Neural cell (in vitro differentiated cells): ENCODE measurements around the gene CRTC1. TPM values are rescaled to one million over a fixed set of nuclear protein-coding genes. Genes with fewer than 3 reads are reported as not detected.

ENCODE experiments used
- H2AFZ ChIP-seq: fragments of 200-600, 300-800 bp; sonication (generic), shearing (Covaris generic); 2 replicates; pipeline ENCODE4 v1.6.0; 2014; ENCODE audit warnings: low read depth, mild to moderate bottlenecking, antibody characterized with exemption, low read length, moderate library complexity
- H3F3A ChIP-seq: fragments of 200-600 bp; shearing (Covaris generic); 2 replicates; pipeline ENCODE4 v1.6.1; 2016; ENCODE audit warnings: mild to moderate bottlenecking, moderate library complexity, mixed read lengths, antibody characterized with exemption, low read length; ENCODE audit not compliant: insufficient read depth, poor library complexity, severe bottlenecking
- H3K27ac ChIP-seq: fragments of 200-600, 300-800 bp; sonication (generic), shearing (Covaris generic); 2 replicates; pipeline ENCODE4 v1.5.1; 2014; ENCODE audit warnings: mild to moderate bottlenecking, low read length, moderate library complexity
- H3K27me3 ChIP-seq: fragments of 300-800, 200-600 bp; sonication (generic), shearing (Covaris generic); 2 replicates; pipeline ENCODE4 v1.6.0; 2014; ENCODE audit warnings: mild to moderate bottlenecking, low read depth, low read length, moderate library complexity; ENCODE audit not compliant: insufficient read depth
- H3K36me3 ChIP-seq: fragments of 300-800, 200-600 bp; sonication (generic), shearing (Covaris generic); 2 replicates; pipeline ENCODE4 v1.5.1; 2014; ENCODE audit warnings: mild to moderate bottlenecking, antibody characterized with exemption, low read length, moderate library complexity; ENCODE audit not compliant: insufficient read depth
- H3K4me2 ChIP-seq: fragments of 300-800, 200-600 bp; sonication (generic), shearing (Covaris generic); 2 replicates; pipeline ENCODE4 v1.6.0; 2014; ENCODE audit warnings: mild to moderate bottlenecking, low read length
- H3K4me3 ChIP-seq: fragments of 300-800, 200-600 bp; sonication (generic), shearing (Covaris generic); 2 replicates; pipeline ENCODE4 v1.5.1; 2014; ENCODE audit warnings: mild to moderate bottlenecking, low read length, moderate library complexity
- H3K79me2 ChIP-seq: fragments of 200-600 bp; shearing (Covaris generic); replicated peaks from 2 replicates; pipeline ENCODE4 v1.6.0; 2014; ENCODE audit warnings: mild to moderate bottlenecking, low read length, moderate library complexity; ENCODE audit not compliant: insufficient read depth
- H3K9ac ChIP-seq: fragments of 300-800, 200-600 bp; sonication (generic), shearing (Covaris generic); 2 replicates; pipeline ENCODE4 v1.6.1; 2016; ENCODE audit warnings: mild to moderate bottlenecking, low read length, mixed read lengths
- H3K9me2 ChIP-seq: fragments of 200-600 bp; shearing (Covaris generic); 2 replicates; pipeline ENCODE4 v1.6.1; 2016; ENCODE audit warnings: mild to moderate bottlenecking, low read length, mixed read lengths; ENCODE audit not compliant: insufficient read depth
- H3K9me3 ChIP-seq: fragments of 200-600, 300-800 bp; sonication (generic), shearing (Covaris generic); 2 replicates; pipeline ENCODE4 v1.6.1; 2016; ENCODE audit warnings: mild to moderate bottlenecking, mixed run types, low read length, moderate library complexity, mixed read lengths
- H4K20me1 ChIP-seq: fragments of 200-600 bp; shearing (Covaris generic); 2 replicates; pipeline ENCODE4 v1.6.1; 2016; ENCODE audit warnings: mild to moderate bottlenecking, mixed run types; ENCODE audit not compliant: insufficient read depth
- EP300 ChIP-seq: fragments of 450-650 bp; conservative IDR thresholded peaks from 2 replicates; pipeline ENCODE4 v1.6.1; 2014; ENCODE audit warnings: antibody characterized with exemption, mild to moderate bottlenecking, moderate library complexity; ENCODE audit not compliant: poor library complexity, severe bottlenecking
- EZH2 ChIP-seq: fragments of 200-600, 300-800 bp; shearing (Covaris generic), sonication (generic); IDR thresholded peaks from 2 replicates; pipeline ENCODE4 v1.6.1; 2014; ENCODE audit warnings: antibody characterized with exemption, low read length, borderline replicate concordance, mild to moderate bottlenecking; ENCODE audit not compliant: insufficient read depth, poor library complexity, severe bottlenecking
- MXI1 ChIP-seq: fragments of 450-650 bp; conservative IDR thresholded peaks from 2 replicates; pipeline ENCODE4 v1.6.1; 2014; ENCODE audit warnings: antibody characterized with exemption, mild to moderate bottlenecking; ENCODE audit not compliant: poor library complexity, severe bottlenecking
- POLR2AphosphoS5 ChIP-seq: IDR thresholded peaks from 2 replicates; pipeline ENCODE4 v1.6.1; 2012
- RAD21 ChIP-seq: fragments of 450-650 bp; conservative IDR thresholded peaks from 2 replicates; pipeline ENCODE4 v1.6.1; 2014; ENCODE audit warnings: antibody characterized with exemption, mild to moderate bottlenecking, moderate library complexity
- SMC3 ChIP-seq: fragments of 450-650 bp; conservative IDR thresholded peaks from 2 replicates; pipeline ENCODE4 v1.6.1; 2014; ENCODE audit warnings: antibody characterized with exemption, mild to moderate bottlenecking, moderate library complexity; ENCODE audit not compliant: poor library complexity
- TAF1 ChIP-seq: IDR thresholded peaks from 2 replicates; pipeline ENCODE4 v1.6.1; 2012; ENCODE audit warnings: low read depth
- polyA plus RNA-seq: library from polyadenylated mRNA; depleted of rRNA; stranded (reverse); fragments of >200 nt; gene quantifications from 2 replicates; pipeline ENCODE4 v1.2.3, GENCODE V29; 2014
- TF ChIP-seq, protein P1 (sequence below): IDR thresholded peaks from 2 replicates; pipeline ENCODE4 v1.6.1; 2012; ENCODE audit warnings: borderline replicate concordance
- TF ChIP-seq, protein P2 (sequence below): fragments of 450-650 bp; IDR thresholded peaks from 2 replicates; pipeline ENCODE4 v1.5.1; 2014; ENCODE audit warnings: antibody characterized with exemption, mild to moderate bottlenecking, moderate library complexity; ENCODE audit not compliant: poor library complexity, severe bottlenecking

Gene CRTC1
- polyA plus RNA-seq, 1 donor from 2014 or later = 10.4 TPM

DNA sequence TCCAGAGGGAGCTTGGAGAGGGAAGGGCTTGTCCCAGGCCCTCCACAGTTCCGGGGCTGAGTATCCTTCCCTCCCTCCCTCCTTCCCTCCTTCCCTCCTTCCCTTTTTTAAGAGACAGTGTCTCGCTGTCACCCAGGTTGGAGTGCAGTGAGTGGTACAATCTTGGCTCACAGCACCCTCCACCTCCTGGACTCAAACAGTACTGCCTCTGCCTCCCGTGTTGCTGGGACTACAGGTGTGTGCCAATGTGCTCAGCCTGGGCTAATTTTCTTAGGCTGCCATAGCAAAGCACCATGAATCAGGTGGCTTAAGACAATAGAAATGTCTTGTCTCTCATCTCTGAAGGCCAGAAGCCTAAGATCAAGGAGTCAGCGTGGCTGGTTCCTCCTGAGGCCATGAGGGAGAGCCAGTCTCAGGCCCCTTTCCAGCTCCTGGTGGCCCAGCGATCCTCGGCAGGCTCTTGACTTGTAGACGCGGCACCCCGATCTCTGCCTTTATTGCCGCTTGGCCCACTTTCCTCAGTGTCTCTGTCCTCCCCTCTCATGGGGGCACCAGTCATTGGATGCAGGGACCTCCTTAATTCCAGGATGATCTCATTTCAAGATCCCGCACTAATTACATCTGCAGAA lies 47.5 kb downstream of the CRTC1 start:
- TF ChIP-seq TAF1 (no peak), SMC3 (no peak), RAD21 (no peak), EZH2 (no peak), MXI1 (no peak), EP300 (no peak), POLR2AphosphoS5 (no peak)
- TF ChIP-seq, protein P1, sequence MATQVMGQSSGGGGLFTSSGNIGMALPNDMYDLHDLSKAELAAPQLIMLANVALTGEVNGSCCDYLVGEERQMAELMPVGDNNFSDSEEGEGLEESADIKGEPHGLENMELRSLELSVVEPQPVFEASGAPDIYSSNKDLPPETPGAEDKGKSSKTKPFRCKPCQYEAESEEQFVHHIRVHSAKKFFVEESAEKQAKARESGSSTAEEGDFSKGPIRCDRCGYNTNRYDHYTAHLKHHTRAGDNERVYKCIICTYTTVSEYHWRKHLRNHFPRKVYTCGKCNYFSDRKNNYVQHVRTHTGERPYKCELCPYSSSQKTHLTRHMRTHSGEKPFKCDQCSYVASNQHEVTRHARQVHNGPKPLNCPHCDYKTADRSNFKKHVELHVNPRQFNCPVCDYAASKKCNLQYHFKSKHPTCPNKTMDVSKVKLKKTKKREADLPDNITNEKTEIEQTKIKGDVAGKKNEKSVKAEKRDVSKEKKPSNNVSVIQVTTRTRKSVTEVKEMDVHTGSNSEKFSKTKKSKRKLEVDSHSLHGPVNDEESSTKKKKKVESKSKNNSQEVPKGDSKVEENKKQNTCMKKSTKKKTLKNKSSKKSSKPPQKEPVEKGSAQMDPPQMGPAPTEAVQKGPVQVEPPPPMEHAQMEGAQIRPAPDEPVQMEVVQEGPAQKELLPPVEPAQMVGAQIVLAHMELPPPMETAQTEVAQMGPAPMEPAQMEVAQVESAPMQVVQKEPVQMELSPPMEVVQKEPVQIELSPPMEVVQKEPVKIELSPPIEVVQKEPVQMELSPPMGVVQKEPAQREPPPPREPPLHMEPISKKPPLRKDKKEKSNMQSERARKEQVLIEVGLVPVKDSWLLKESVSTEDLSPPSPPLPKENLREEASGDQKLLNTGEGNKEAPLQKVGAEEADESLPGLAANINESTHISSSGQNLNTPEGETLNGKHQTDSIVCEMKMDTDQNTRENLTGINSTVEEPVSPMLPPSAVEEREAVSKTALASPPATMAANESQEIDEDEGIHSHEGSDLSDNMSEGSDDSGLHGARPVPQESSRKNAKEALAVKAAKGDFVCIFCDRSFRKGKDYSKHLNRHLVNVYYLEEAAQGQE = no peak
- TF ChIP-seq, protein P2, sequence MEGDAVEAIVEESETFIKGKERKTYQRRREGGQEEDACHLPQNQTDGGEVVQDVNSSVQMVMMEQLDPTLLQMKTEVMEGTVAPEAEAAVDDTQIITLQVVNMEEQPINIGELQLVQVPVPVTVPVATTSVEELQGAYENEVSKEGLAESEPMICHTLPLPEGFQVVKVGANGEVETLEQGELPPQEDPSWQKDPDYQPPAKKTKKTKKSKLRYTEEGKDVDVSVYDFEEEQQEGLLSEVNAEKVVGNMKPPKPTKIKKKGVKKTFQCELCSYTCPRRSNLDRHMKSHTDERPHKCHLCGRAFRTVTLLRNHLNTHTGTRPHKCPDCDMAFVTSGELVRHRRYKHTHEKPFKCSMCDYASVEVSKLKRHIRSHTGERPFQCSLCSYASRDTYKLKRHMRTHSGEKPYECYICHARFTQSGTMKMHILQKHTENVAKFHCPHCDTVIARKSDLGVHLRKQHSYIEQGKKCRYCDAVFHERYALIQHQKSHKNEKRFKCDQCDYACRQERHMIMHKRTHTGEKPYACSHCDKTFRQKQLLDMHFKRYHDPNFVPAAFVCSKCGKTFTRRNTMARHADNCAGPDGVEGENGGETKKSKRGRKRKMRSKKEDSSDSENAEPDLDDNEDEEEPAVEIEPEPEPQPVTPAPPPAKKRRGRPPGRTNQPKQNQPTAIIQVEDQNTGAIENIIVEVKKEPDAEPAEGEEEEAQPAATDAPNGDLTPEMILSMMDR = no peak
- Histone ChIP-seq H2AFZ (no peak overlapping the region), H3K27me3 (no peaks in the 10 kb centered on the region)

DNA sequence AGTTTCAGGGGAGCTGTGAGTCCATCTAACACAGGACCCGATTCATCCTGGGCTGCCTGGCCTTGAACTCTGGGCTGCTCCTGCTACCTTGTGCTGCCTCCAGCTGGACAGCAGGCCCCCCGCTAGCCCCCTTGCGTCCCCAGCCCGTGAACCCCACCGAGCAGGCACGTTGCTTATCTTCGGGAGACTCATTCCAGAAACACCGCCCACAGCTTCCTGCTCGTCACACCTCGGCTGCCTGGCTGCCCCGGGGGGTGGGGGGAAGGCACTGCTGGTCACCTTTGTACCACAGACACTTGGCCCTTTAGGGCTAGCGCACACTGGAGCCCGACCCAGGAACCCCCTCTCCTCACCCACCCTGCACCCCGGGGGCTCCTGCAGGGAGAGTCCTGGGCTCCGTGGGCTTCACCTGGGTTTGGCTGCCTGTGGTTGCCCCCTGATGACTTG lies 48.1 kb downstream of the CRTC1 start:
- H2AFZ ChIP-seq = no peak overlapping the region
- no peaks in the 10 kb centered on the region for H3F3A ChIP-seq
- H3K9me3 ChIP-seq = no peaks in the 10 kb centered on the region
- no peak overlapping the region for H3K4me2 ChIP-seq
- no peaks in the 10 kb centered on the region for H4K20me1 ChIP-seq
- H3K9ac ChIP-seq = no peak overlapping the region
- H3K79me2 ChIP-seq = no peaks in the 10 kb centered on the region
- no peak overlapping the region for H3K27ac ChIP-seq
- H3K4me3 ChIP-seq = no peak overlapping the region
- no peaks in the 10 kb centered on the region for H3K9me2 ChIP-seq
- H3K36me3 ChIP-seq = no peaks in the 10 kb centered on the region
- no peaks in the 10 kb centered on the region for H3K27me3 ChIP-seq
- TF ChIP-seq TAF1 = no peak
- no peak for TF ChIP-seq RAD21
- no peak for TF ChIP-seq SMC3
- TF ChIP-seq, protein P1 = no peak
- no peak for TF ChIP-seq EZH2
- TF ChIP-seq EP300 = no peak
- no peak for TF ChIP-seq MXI1
- TF ChIP-seq, protein P2 = no peak
- no peak for TF ChIP-seq POLR2AphosphoS5

More for the DNA sequence above, 47.5 kb downstream of the CRTC1 start:
- Histone ChIP-seq H3K36me3 (no peaks in the 10 kb centered on the region), H3K4me2 (no peak overlapping the region), H3K9ac (no peak overlapping the region), H3K9me3 (no peaks in the 10 kb centered on the region), H3K4me3 (no peak overlapping the region), H3K27ac (no peak overlapping the region), H3K79me2 (no peaks in the 10 kb centered on the region), H4K20me1 (no peaks in the 10 kb centered on the region), H3F3A (no peaks in the 10 kb centered on the region), H3K9me2 (no peaks in the 10 kb centered on the region)
